ENCODE measurements around the gene ADCY5. TPM values are rescaled to one million over a fixed set of nuclear protein-coding genes. Genes with fewer than 3 reads are reported as not detected.

The ADCY5 gene
- polyA plus RNA-seq, 2 of the 4 experiments (the other 2 are of a cell fraction) = 0.57 to 0.68 TPM

GRCh38 chr3:123263941-123264340 lies 184.9 kb downstream of the ADCY5 start:
- no peak overlapping the region for H3K27ac ChIP-seq
- 86% methylated on average over 2 of the region's 2 CpGs for WGBS (ENCODE audit: missing lambda C conversion rate)
- ATAC-seq (no peak), DNase-seq (ENCODE audit: low read depth in 1 of 2, low spot score in 1 of 2) (no peak), FAIRE-seq (no peak)
- no peak overlapping the region for H3K4me3 ChIP-seq
- no peaks in the 10 kb centered on the region for H3K9me3 ChIP-seq
- CTCF ChIA-PET = interaction anchor here (0.7 to 1.1 kb wide), 3 partner anchors 22 to 35 kb away, joined by 3 to 4 read pairs (median 3); no protein-coding TSS in a partner anchor
- no peak for TF ChIP-seq BHLHE40 (IDR thresholded peaks at IDR 0.05; ENCODE audit: low read depth, low read length)
- TF ChIP-seq FOSB (CRISPR knock-in tag; IDR thresholded peaks at IDR 0.05) = no peak
- no peak for TF ChIP-seq EP300 (IDR thresholded peaks at IDR 0.05)
- TF ChIP-seq RCOR1 (IDR thresholded peaks at IDR 0.05; ENCODE audit: low read depth, low read length) = no peak
- no peak for TF ChIP-seq NR3C1 (IDR thresholded peaks at IDR 0.05)
- TF ChIP-seq MAFK (IDR thresholded peaks at IDR 0.05; ENCODE audit: partially characterized antibody) = no peak
- TF ChIP-seq ZNF302 (CRISPR knock-in tag; IDR thresholded peaks at IDR 0.05) = no peak
- no peak for TF ChIP-seq FOXS1 (CRISPR knock-in tag; IDR thresholded peaks at IDR 0.05)
- no peak for TF ChIP-seq TP53 (CRISPR knock-in tag; IDR thresholded peaks at IDR 0.05)
- TF ChIP-seq SREBF2 (IDR thresholded peaks at IDR 0.05) = no peak
- no peak for TF ChIP-seq POLR2AphosphoS2 (conservative IDR thresholded peaks at IDR 0.05; ENCODE audit: low read length)
- TF ChIP-seq PHF8 (IDR thresholded peaks at IDR 0.05; ENCODE audit: borderline replicate concordance, low read depth) = no peak
- no peak for TF ChIP-seq KDM5A (IDR thresholded peaks at IDR 0.05)
- TF ChIP-seq ELK1 (IDR thresholded peaks at IDR 0.05; ENCODE audit: low read depth, low read length) = no peak
- TF ChIP-seq CHD4 (IDR thresholded peaks at IDR 0.05; ENCODE audit: borderline replicate concordance) = no peak
- TF ChIP-seq USF2 (IDR thresholded peaks at IDR 0.05) = no peak
- TF ChIP-seq TFCP2L1 (CRISPR knock-in tag; IDR thresholded peaks at IDR 0.05) = no peak
- no peak overlapping the region for H3K4me2 ChIP-seq
- POLR2A ChIA-PET = no interaction called here
- H3K4me1 ChIP-seq = no peaks in the 10 kb centered on the region

GRCh38 chr3:123262868-123263267 lies 186.0 kb downstream of the ADCY5 start:
- ChIA-PET CTCF (no interaction called here), POLR2A (no interaction called here)
- ATAC-seq (no peak), DNase-seq (ENCODE audit: low read depth in 1 of 2, low spot score in 1 of 2) (no peak), FAIRE-seq (no peak)
- Histone ChIP-seq H3K4me3 (no peak overlapping the region), H3K27ac (no peak overlapping the region), H3K9me3 (no peaks in the 10 kb centered on the region), H3K4me1 (no peaks in the 10 kb centered on the region), H3K4me2 (no peak overlapping the region)
- WGBS (ENCODE audit: missing lambda C conversion rate) = 93% methylated on average over 5 of the region's 5 CpGs
- TF ChIP-seq RNF2 (IDR thresholded peaks at IDR 0.05; ENCODE audit: borderline replicate concordance, low read depth) (no peak), HES2 (IDR thresholded peaks at IDR 0.05) (no peak), CHD4 (IDR thresholded peaks at IDR 0.05; ENCODE audit: borderline replicate concordance) (no peak), MAFK (IDR thresholded peaks at IDR 0.05; ENCODE audit: partially characterized antibody) (no peak), PHF8 (IDR thresholded peaks at IDR 0.05; ENCODE audit: borderline replicate concordance, low read depth) (no peak), HDAC2 (IDR thresholded peaks at IDR 0.05) (no peak), POLR2AphosphoS2 (conservative IDR thresholded peaks at IDR 0.05; ENCODE audit: low read length) (no peak), ATOH8 (CRISPR knock-in tag; IDR thresholded peaks at IDR 0.05; ENCODE audit: low read depth) (no peak), JUNB (IDR thresholded peaks at IDR 0.05) (no peak), GATA3 (IDR thresholded peaks at IDR 0.05; ENCODE audit: borderline replicate concordance) (no peak), CBX2 (IDR thresholded peaks at IDR 0.05; ENCODE audit: borderline replicate concordance, low read depth) (no peak)

Data from A549 (cell line).